Prostate gland (tissue), 2 donors: ENCODE data around the gene NAALADL2. TPM values are rescaled to one million over a fixed set of nuclear protein-coding genes. Genes with fewer than 3 reads are reported as not detected.

ENCODE experiments used
- DNase-seq: peaks from one replicate; pipeline ENCODE4 v3.0.0-alpha.2; 2019; ENCODE audit warnings: low spot score
- H3K27ac ChIP-seq, 2 donors: fragments of 200-600 bp; sonication (generic); 2 replicates each; pipeline ENCODE4 v1.5.1; 2017 to 2019
- H3K27me3 ChIP-seq: fragments of 200-600 bp; sonication (generic); replicated peaks from 2 replicates; pipeline ENCODE4 v1.5.1; 2019; ENCODE audit not compliant: insufficient read depth
- H3K36me3 ChIP-seq, 2 donors: fragments of 200-600 bp; sonication (generic); 1 replicate in 1 of 2; 2 replicates in 1 of 2; pipeline versions ENCODE4 v1.5.1 to v1.8.1; 2017 to 2019
- H3K4me1 ChIP-seq: fragments of 200-600 bp; sonication (generic); replicated peaks from 2 replicates; pipeline ENCODE4 v1.5.1; 2019
- H3K4me3 ChIP-seq, 2 donors: fragments of 200-600 bp; sonication (generic); 2 replicates each; pipeline ENCODE4 v1.5.1; 2017 to 2019
- H3K9me3 ChIP-seq: fragments of 200-600 bp; sonication (generic); 2 replicates; pipeline ENCODE4 v1.5.1; 2017
- POLR2A ChIP-seq: fragments of 450-650 bp; IDR thresholded peaks from one replicate; pipeline ENCODE4 v1.6.1; 2016; ENCODE audit warnings: antibody characterized with exemption, mild to moderate bottlenecking
- POLR2AphosphoS5 ChIP-seq: sonication (generic); formaldehyde crosslinking; IDR thresholded peaks from one replicate; pipeline ENCODE4 v1.6.1; 2017; ENCODE audit warnings: antibody characterized with exemption
- WGBS: methylation state at CpG from one replicate; pipeline ENCODE4 v1.1.5; 2018; 5-methylcytosine and 5-hydroxymethylcytosine counted together
- intact Hi-C: fragments of 100-400 bp; cut with DNase I; formaldehyde crosslinking; loops from one replicate; pipeline ENCODE4 v1.14.2; 2022
- total RNA-seq, 2 donors: library from RNA; depleted of rRNA; stranded (reverse); fragments of >200 nt; gene quantifications; one replicate each; pipeline ENCODE4 v1.1.0, GENCODE V29; 2016
- TF ChIP-seq, protein P1 (sequence below), 4 experiments: fragments of 200-600 bp in 2 of 4; fragments of 450-650 bp in 2 of 4; sonication (generic) in 2 of 4; IDR thresholded peaks; 1 replicate in 3 of 4; 2 replicates in 1 of 4; pipeline ENCODE4 v1.5.1; 2016 to 2019; ENCODE audit warnings: antibody characterized with exemption in 4 of 4, mild to moderate bottlenecking in 2 of 4, moderate library complexity in 2 of 4

NAALADL2 gene
- total RNA-seq, 2 donors from 2014 or later = 12.2 to 20.2 TPM

GRCh38 chr3:175386630-175387029, 527.5 kb downstream of the NAALADL2 start:
- Histone ChIP-seq H3K4me1 (no peaks in the 10 kb centered on the region), H3K36me3 (no peaks in the 10 kb centered on the region), H3K27ac (no peak overlapping the region), H3K9me3 (no peaks in the 10 kb centered on the region), H3K27me3 (no peaks in the 10 kb centered on the region), H3K4me3 (no peak overlapping the region)
- WGBS = 87% methylated on average over 3 of the region's 3 CpGs
- no peak for TF ChIP-seq POLR2AphosphoS5
- TF ChIP-seq POLR2A = no peak
- TF ChIP-seq, protein P1, sequence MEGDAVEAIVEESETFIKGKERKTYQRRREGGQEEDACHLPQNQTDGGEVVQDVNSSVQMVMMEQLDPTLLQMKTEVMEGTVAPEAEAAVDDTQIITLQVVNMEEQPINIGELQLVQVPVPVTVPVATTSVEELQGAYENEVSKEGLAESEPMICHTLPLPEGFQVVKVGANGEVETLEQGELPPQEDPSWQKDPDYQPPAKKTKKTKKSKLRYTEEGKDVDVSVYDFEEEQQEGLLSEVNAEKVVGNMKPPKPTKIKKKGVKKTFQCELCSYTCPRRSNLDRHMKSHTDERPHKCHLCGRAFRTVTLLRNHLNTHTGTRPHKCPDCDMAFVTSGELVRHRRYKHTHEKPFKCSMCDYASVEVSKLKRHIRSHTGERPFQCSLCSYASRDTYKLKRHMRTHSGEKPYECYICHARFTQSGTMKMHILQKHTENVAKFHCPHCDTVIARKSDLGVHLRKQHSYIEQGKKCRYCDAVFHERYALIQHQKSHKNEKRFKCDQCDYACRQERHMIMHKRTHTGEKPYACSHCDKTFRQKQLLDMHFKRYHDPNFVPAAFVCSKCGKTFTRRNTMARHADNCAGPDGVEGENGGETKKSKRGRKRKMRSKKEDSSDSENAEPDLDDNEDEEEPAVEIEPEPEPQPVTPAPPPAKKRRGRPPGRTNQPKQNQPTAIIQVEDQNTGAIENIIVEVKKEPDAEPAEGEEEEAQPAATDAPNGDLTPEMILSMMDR (IDR thresholded peaks at IDR 0.05) = no peak
- DNase-seq = no peak
- intact Hi-C loops = no loop called here

DNA sequence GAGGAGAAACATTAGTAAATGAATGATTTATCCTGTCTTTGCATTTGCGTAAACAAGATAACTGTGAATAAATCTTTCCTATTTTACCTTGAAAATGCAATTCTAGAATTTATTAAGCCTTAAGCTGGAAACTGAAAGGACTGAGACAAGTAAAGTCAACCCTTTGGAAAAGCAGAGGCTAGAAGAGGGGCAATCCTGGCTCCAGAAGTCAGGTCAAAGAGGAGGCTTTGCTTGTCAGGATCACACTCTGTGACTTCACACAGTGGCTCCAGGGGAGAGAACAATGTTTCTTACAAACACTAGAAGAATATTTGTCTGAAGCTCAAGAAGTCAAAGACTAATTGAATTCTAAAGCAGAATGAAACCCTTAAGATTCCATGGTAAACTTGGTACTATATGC, 530.4 kb downstream of the NAALADL2 start:
- H3K4me1 ChIP-seq = no peaks in the 10 kb centered on the region
- H3K9me3 ChIP-seq = no peaks in the 10 kb centered on the region
- TF ChIP-seq, protein P1 (IDR thresholded peaks at IDR 0.05) = no peak
- TF ChIP-seq POLR2A (no peak), POLR2AphosphoS5 (no peak)
- H3K27ac ChIP-seq = no peak overlapping the region
- DNase-seq = no peak
- no peaks in the 10 kb centered on the region for H3K36me3 ChIP-seq
- H3K27me3 ChIP-seq = no peaks in the 10 kb centered on the region
- H3K4me3 ChIP-seq = no peak overlapping the region
- intact Hi-C loops = no loop called here
- 94% methylated on average over 1 of the region's 1 CpG for WGBS

DNA sequence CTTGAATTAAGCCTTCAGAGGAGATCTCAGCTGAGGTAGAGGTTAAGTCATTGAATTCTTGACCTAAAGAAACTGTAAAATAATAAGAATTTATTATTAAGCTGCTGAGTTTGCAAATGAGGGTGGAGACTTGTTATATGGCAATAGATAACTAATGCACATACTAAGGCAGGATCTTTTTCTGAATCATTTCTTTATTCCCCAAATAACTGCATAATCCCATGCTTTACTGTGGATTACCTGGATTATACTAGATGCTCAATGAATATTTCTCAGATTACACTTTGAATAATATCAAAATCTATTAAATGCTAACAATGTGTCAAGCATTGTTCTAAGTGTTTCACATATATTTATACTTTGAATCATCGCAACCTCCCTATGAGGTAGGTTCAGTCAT, 532.5 kb downstream of the NAALADL2 start:
- H3K4me3 ChIP-seq = no peak overlapping the region
- H3K9me3 ChIP-seq = no peaks in the 10 kb centered on the region
- WGBS = 96% methylated on average over 1 of the region's 1 CpG
- no peaks in the 10 kb centered on the region for H3K27me3 ChIP-seq
- H3K27ac ChIP-seq = no peak overlapping the region
- TF ChIP-seq POLR2A (no peak), POLR2AphosphoS5 (no peak)
- TF ChIP-seq, protein P1 (IDR thresholded peaks at IDR 0.05) = no peak
- no peaks in the 10 kb centered on the region for H3K36me3 ChIP-seq
- DNase-seq = no peak
- intact Hi-C loops = no loop called here
- H3K4me1 ChIP-seq = no peaks in the 10 kb centered on the region

GRCh38 chr3:175392653-175393052, 533.5 kb downstream of the NAALADL2 start:
- DNase-seq = no peak
- H3K36me3 ChIP-seq = no peaks in the 10 kb centered on the region
- 74% methylated on average over 4 of the region's 4 CpGs for WGBS
- H3K27me3 ChIP-seq = no peaks in the 10 kb centered on the region
- no peaks in the 10 kb centered on the region for H3K9me3 ChIP-seq
- no peaks in the 10 kb centered on the region for H3K4me1 ChIP-seq
- intact Hi-C loops = no loop called here
- TF ChIP-seq POLR2A (no peak), POLR2AphosphoS5 (no peak)
- TF ChIP-seq, protein P1 (IDR thresholded peaks at IDR 0.05) = no peak
- no peak overlapping the region for H3K4me3 ChIP-seq
- no peak overlapping the region for H3K27ac ChIP-seq

DNA sequence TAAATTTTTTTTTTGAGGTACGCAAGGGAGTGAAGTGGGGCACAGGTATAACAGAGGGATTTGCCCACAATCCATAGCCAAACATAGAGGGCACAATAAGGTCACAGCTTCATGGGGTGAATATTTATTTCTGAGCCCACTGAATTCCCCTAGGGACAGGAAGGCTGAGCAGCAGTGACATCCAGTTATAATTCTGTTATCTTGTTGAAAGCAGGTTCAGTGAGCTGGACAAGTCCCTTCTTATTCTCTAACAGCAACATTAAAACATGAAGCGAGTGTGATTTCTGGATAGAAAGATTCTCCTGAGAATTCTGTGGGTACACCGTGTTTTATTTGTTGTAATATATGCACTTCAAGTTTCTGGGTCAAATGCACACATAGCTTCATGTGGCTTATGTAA, 538.2 kb downstream of the NAALADL2 start:
- intact Hi-C loops = no loop called here
- TF ChIP-seq POLR2AphosphoS5 = no peak
- TF ChIP-seq POLR2A = no peak
- TF ChIP-seq, protein P1 (IDR thresholded peaks at IDR 0.05) = no peak

More for the DNA sequence above, 538.2 kb downstream of the NAALADL2 start:
- H3K4me1 ChIP-seq = no peaks in the 10 kb centered on the region
- 66% methylated on average over 3 of the region's 3 CpGs for WGBS
- H3K27me3 ChIP-seq = no peaks in the 10 kb centered on the region
- no peak overlapping the region for H3K4me3 ChIP-seq
- H3K36me3 ChIP-seq = no peaks in the 10 kb centered on the region
- H3K9me3 ChIP-seq = no peaks in the 10 kb centered on the region
- DNase-seq = no peak
- H3K27ac ChIP-seq = no peak overlapping the region
